ENCODE measurements around the gene NUDT15. TPM values are rescaled to one million over a fixed set of nuclear protein-coding genes. Genes with fewer than 3 reads are reported as not detected.
A peak's percentile ranks its signal among the peaks of the same experiment; 100 is the strongest.

The NUDT15 gene
- total RNA-seq, 2 experiments from 2014 or later, result 14.4 to 16.2 TPM

DNA sequence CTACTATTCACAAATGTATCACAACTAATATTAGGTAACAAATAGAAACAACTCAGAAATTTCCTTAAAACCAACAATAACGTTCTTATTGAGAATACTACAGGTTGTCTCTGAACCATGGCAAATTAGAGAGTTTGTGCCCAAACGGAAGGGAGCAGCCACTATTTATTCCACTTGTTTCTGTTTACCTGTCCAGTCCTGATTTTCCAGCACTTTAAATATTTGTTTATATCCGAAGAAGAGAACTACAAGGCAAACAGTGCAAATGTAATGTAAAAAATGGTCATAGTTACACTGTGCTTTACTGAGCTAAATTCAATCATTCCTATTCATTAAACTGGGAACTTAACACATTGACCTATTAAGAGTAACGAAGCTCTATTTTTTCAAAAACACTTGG is 45.7 kb upstream of the NUDT15 start:
- H3K36me3 ChIP-seq (ENCODE audit: insufficient read depth, low read length), result peaks cover 51% of the 10 kb centered on the region
- Mint-ChIP-seq H3K27ac (no peak overlapping the region), H3K4me1 (ENCODE audit: low read depth) (peaks cover 25% of the 10 kb centered on the region), H3K27me3 (no peaks in the 10 kb centered on the region), H3K9me3 (no peaks in the 10 kb centered on the region), H3K36me3 (ENCODE audit: low read depth) (peaks cover 80% of the 10 kb centered on the region), H3K4me3 (no peak overlapping the region)
- H3K9me3 ChIP-seq (ENCODE audit: control insufficient read depth in 1 of 2, insufficient read depth in 1 of 2, low read length in 2 of 2), result no peaks in the 10 kb centered on the region
- CTCF ChIA-PET, result interaction anchor here (0.7 kb wide), 1 partner anchor 496 kb away, joined by 3 read pairs; no protein-coding TSS in a partner anchor
- no peak for ATAC-seq (ENCODE audit: poor library complexity)
- H3K27me3 ChIP-seq (ENCODE audit: control insufficient read depth in 1 of 2, insufficient read depth in 2 of 2, low read length in 2 of 2), result no peaks in the 10 kb centered on the region
- POLR2A ChIA-PET, result no interaction called here
- intact Hi-C loops (cut with DNase I, micrococcal nuclease), result loop anchor here in 1 of 2 experiments (10.0 kb wide), 1 partner anchor 1197 kb away; the partner anchor contains the start of gene ESD
- no peak overlapping the region for H3K27ac ChIP-seq (ENCODE audit: low read depth in 1 of 2, low read length in 2 of 2)
- TF ChIP-seq, protein P1, sequence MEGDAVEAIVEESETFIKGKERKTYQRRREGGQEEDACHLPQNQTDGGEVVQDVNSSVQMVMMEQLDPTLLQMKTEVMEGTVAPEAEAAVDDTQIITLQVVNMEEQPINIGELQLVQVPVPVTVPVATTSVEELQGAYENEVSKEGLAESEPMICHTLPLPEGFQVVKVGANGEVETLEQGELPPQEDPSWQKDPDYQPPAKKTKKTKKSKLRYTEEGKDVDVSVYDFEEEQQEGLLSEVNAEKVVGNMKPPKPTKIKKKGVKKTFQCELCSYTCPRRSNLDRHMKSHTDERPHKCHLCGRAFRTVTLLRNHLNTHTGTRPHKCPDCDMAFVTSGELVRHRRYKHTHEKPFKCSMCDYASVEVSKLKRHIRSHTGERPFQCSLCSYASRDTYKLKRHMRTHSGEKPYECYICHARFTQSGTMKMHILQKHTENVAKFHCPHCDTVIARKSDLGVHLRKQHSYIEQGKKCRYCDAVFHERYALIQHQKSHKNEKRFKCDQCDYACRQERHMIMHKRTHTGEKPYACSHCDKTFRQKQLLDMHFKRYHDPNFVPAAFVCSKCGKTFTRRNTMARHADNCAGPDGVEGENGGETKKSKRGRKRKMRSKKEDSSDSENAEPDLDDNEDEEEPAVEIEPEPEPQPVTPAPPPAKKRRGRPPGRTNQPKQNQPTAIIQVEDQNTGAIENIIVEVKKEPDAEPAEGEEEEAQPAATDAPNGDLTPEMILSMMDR (IDR thresholded peaks at IDR 0.05), result no peak
- H3K4me3 ChIP-seq (ENCODE audit: low read length), result no peak overlapping the region
- DNase-seq, result no peak
- no peaks in the 10 kb centered on the region for H3K4me1 ChIP-seq (ENCODE audit: insufficient read depth, low read length)

DNA sequence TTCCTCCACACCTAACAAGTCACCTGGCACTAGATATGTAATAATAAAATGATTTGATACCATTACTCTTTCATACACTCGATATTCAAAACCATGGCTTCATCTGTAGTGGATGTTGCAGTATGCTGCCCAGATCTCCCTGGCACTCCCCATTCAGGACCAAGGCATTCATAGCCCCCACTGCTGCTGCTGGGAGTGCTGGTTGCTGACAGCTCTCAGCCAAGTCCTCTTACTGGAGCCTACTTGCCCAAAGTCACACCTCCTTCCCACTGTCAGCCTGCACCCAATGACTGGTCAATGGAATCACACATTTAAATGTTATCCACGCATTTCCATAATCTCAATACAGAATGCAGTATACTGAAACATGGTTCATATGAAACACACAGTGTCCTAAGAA is 40.1 kb upstream of the NUDT15 start:
- TF ChIP-seq, protein P1 (IDR thresholded peaks at IDR 0.05), result no peak
- peaks cover 55% of the 10 kb centered on the region for H3K36me3 Mint-ChIP-seq (ENCODE audit: low read depth)
- no peak overlapping the region for H3K27ac Mint-ChIP-seq
- ATAC-seq (ENCODE audit: poor library complexity) (no peak), DNase-seq (no peak)
- H3K4me3 Mint-ChIP-seq, result no peak overlapping the region
- intact Hi-C loops (cut with DNase I, micrococcal nuclease), result loop anchor here in 1 of 2 experiments (10.0 kb wide), 1 partner anchor 1203 kb away; the partner anchor contains the start of gene ESD
- POLR2A ChIA-PET, result interaction anchor here (2.2 kb wide), 1 partner anchor 40 kb away, joined by 5 read pairs; the partner anchor contains the start of gene NUDT15
- Histone ChIP-seq H3K4me1 (ENCODE audit: insufficient read depth, low read length) (peaks cover 6% of the 10 kb centered on the region), H3K4me3 (ENCODE audit: low read length) (no peak overlapping the region), H3K27me3 (ENCODE audit: control insufficient read depth in 1 of 2, insufficient read depth in 2 of 2, low read length in 2 of 2) (no peaks in the 10 kb centered on the region), H3K36me3 (ENCODE audit: insufficient read depth, low read length) (peaks cover 20% of the 10 kb centered on the region), H3K9me3 (ENCODE audit: control insufficient read depth in 1 of 2, insufficient read depth in 1 of 2, low read length in 2 of 2) (no peaks in the 10 kb centered on the region), H3K27ac (ENCODE audit: low read depth in 1 of 2, low read length in 2 of 2) (no peak overlapping the region)
- no peaks in the 10 kb centered on the region for H3K27me3 Mint-ChIP-seq
- CTCF ChIA-PET, result interaction anchor here (2.3 kb wide), 1 partner anchor 40 kb away, joined by 10 read pairs; the partner anchor contains the start of gene NUDT15
- H3K9me3 Mint-ChIP-seq, result no peaks in the 10 kb centered on the region
- peaks cover 57% of the 10 kb centered on the region for H3K4me1 Mint-ChIP-seq (ENCODE audit: low read depth)

DNA sequence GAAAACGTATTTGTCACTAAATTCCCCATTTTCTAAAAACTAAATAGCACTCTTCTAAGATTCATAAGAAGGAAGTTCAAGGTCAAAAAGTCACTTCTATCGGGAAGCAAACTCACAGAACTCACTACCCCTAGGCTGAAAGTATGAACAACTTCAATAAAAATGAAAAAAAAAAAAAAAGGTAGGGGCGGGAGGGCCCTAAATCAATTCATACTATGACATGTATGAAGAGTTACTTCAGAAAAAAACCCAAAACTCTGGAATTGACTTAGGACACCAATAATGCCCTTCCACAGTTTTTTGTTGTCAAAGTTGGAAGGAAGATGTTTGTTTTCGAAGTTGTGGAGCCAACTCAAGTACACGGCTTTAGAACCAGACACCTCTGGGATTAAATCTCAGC is 37.6 kb upstream of the NUDT15 start:
- ATAC-seq (ENCODE audit: poor library complexity) (no peak), DNase-seq (no peak)
- peaks cover 34% of the 10 kb centered on the region for H3K36me3 Mint-ChIP-seq (ENCODE audit: low read depth)
- peaks cover 10% of the 10 kb centered on the region for H3K36me3 ChIP-seq (ENCODE audit: insufficient read depth, low read length)
- no peaks in the 10 kb centered on the region for H3K27me3 Mint-ChIP-seq
- H3K27ac Mint-ChIP-seq, result peak overlapping the region; percentile 90
- H3K4me3 Mint-ChIP-seq, result peak overlapping the region; percentile 96
- no peaks in the 10 kb centered on the region for H3K9me3 Mint-ChIP-seq
- peak overlapping the region; percentile 99 for H3K4me3 ChIP-seq (ENCODE audit: low read length)
- H3K27ac ChIP-seq (ENCODE audit: low read depth in 1 of 2, low read length in 2 of 2), result no peak overlapping the region
- CTCF ChIA-PET, result interaction anchor here (1.0 to 1.1 kb wide), 2 partner anchors 38 to 95 kb away, joined by 3 to 4 read pairs; partner anchors contain the start of gene MED4
- TF ChIP-seq, protein P1 (IDR thresholded peaks at IDR 0.05), result no peak
- no peaks in the 10 kb centered on the region for H3K9me3 ChIP-seq (ENCODE audit: control insufficient read depth in 1 of 2, insufficient read depth in 1 of 2, low read length in 2 of 2)
- no peaks in the 10 kb centered on the region for H3K27me3 ChIP-seq (ENCODE audit: control insufficient read depth in 1 of 2, insufficient read depth in 2 of 2, low read length in 2 of 2)
- peaks cover 6% of the 10 kb centered on the region for H3K4me1 ChIP-seq (ENCODE audit: insufficient read depth, low read length)
- POLR2A ChIA-PET, result interaction anchor here (2.1 kb wide), 1 partner anchor 38 kb away, joined by 12 read pairs; the partner anchor contains the start of gene NUDT15
- H3K4me1 Mint-ChIP-seq (ENCODE audit: low read depth), result peaks cover 46% of the 10 kb centered on the region
- intact Hi-C loops (cut with DNase I, micrococcal nuclease), result loop anchor here in 1 of 2 experiments (2.0 to 10.0 kb wide), 3 partner anchors 37 to 1442 kb away; partner anchors contain the start of genes CAB39L, ESD, NUDT15 and SETDB2

All from CD4-positive, alpha-beta T cell (primary cell).